Measurements from ENCODE around the gene REM2. TPM values are rescaled to one million over a fixed set of nuclear protein-coding genes. Genes with fewer than 3 reads are reported as not detected.

REM2 gene
- total RNA-seq, 4 donors from 2014 or later: 0.34 to 1.5 TPM; not detected in 2

DNA sequence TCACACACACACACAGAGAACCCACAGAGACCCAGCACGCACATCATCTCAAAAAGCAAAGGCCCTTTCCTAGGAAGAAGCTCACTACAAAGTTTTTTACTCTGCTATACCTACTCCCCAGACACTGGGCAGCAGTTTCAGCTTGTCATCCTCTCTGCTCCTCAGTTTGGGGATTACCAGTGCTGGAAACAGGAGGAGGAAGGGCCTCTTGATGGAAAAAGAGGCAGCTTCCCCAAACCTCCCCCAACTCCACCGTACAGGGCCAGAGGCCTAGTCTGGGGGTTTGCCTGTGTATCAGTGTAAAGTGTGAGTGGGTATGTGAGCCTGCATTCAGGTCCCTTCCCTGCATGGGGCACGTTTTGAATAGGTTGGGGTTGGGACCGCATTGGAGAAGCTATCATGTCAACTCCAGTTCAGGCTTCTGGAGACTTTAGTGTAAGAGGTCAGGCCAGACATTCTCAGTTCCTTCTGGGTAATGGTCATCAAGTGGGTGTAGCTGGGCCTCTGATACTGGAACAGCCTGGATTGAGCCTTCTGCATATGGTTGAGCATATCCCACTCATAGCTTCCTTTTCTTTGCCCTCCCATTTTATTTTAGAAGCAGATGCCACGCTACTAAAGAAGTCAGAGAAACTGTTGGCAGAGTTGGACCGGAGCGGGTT is 1.2 kb downstream of the REM2 start:
- TF ChIP-seq CTCF (IDR thresholded peaks at IDR 0.05; ENCODE audit: low read depth): no peak

DNA sequence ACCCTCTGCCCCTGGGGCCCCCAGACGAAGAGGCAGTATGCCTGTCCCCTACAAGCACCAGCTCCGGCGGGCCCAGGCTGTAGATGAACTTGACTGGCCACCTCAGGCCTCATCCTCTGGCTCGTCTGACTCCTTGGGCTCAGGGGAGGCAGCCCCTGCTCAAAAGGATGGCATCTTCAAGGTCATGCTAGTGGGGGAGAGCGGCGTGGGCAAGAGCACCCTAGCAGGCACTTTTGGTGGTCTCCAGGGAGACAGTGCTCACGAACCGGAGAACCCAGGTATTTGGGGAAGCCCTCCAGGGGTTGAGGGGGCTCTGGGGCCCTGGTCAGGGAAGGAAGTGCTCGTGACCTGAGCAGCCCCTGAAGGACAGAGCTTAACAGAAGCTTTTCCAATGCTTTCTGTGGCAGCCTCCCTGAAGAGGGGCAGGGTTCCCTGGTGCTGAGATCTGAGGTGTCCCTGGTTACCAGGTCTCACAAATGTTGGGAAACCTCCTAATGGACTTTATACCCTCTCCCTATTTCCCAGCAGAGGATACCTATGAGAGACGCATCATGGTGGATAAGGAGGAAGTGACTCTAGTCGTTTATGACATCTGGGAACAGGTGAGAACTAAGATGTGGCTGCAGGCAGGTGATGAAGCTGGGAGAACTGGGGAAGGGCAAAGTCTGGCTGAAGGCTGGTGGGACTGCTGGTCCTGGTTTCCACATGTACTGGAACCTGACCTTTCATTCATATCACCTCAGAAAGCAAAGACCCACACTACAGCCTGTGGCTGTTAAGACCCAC is 1.9 kb downstream of the REM2 start:
- no peak for TF ChIP-seq CTCF (IDR thresholded peaks at IDR 0.05; ENCODE audit: low read depth)

- no peak for TF ChIP-seq CTCF (IDR thresholded peaks at IDR 0.05; ENCODE audit: low read depth)
These were observed 3.0 kb downstream of the REM2 start for GRCh38 chr14:22885975-22886374.

- TF ChIP-seq CTCF (IDR thresholded peaks at IDR 0.05; ENCODE audit: low read depth): no peak
These were observed 3.7 kb downstream of the REM2 start for GRCh38 chr14:22886500-22887259.

DNA sequence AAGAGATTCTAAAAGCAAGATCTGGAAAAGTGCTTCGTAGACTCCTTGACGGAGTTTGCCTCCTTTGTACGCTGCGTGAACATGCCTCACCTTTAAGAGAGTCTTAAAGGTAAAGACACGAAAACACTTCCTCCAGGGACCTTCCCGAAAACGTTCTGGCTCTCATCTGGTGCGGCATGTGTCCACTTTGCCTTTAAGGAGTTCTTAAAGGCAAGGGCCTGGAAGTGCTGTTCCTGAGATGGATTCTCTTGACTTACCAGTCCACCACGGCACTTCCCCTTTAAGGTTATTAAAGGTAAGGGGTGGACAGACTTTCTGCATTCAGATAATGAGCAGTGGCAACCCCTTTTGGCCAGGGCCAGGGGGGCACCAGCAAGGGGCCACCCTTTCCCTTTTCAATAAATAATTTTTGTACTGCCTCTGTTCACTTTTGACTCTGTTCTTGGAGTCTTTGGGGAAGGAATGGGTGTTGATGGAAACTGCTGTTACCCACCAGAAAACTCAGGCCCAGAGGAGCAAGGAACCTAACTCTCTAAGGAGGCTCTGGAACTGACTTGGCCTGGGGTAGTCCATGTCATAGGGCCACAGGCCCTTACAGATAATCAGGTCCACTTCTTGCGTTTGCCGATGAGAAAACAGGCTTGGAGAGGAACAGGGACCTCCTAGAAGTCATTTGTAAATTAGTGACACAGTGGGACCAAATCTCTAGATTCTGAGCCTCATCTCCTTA is 4.4 kb downstream of the REM2 start:
- TF ChIP-seq CTCF (IDR thresholded peaks at IDR 0.05; ENCODE audit: low read depth): no peak

DNA sequence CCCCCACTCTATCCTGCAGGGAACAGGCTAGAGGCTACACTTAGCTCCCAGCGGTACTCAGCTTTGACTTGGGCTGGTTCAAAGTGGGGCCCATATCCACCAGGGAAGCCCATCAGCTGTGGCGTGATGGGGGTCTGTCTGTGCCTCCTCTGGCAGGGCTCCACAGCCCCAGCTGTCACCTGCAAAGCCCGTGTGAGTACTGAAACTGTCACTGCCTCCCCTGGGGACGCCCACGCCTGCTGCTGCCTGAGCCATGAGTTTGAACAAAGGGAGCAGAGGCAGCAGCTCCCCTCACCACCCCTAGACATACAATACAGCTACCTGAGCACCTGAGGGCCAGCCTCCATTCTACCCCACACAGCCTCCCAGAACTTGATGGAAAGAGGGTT is 5.0 kb downstream of the REM2 start:
- no peak for TF ChIP-seq CTCF (IDR thresholded peaks at IDR 0.05; ENCODE audit: low read depth)
